GM18520 (cell line): ENCODE measurements around the gene SAMD3.
A peak's percentile ranks its signal among the peaks of the same experiment; 100 is the strongest.
"Not testable (repeated sequence)": the region's sequence is repeated elsewhere in the genome, so short reads cannot be mapped to it uniquely, and the experiment has no call there.

Experiments used
- ATAC-seq: cut with Tn5 transposase; IDR thresholded peaks from one replicate; pipeline ENCODE4 v1.9.1; 2021; ENCODE audit not compliant: unreplicated experiment

SAMD3 gene

DNA sequence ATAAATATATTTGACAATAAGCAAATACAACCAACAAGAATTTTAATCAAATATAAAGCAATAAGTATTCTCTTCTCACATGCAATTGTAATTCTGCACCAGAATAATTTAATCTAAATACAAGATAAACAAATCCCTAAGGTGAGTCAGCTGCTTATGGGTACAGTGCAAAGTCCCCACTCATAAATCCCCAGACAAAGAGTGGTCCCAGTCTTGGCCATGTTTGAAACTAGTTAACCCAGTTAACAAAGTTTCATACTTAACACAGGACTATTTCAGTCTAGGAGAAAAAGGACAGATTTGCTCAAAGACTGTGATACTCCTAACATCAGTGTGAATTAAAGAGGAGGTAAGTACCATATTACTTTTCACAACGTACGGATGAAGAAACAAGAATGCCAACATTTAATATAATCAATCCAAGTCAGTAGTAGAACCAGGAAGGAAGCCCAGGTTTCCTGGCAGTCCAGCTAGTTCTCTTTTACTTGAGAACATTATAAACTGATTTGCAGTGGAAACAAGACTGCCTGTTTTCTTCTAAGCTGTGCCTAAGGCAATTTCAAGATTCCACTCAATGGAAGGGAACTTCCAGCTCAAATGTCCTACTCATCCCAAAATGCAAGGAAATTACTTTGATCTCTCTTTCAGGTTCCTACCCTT is 10.4 kb downstream of the SAMD3 start:
- ATAC-seq = no peak

DNA sequence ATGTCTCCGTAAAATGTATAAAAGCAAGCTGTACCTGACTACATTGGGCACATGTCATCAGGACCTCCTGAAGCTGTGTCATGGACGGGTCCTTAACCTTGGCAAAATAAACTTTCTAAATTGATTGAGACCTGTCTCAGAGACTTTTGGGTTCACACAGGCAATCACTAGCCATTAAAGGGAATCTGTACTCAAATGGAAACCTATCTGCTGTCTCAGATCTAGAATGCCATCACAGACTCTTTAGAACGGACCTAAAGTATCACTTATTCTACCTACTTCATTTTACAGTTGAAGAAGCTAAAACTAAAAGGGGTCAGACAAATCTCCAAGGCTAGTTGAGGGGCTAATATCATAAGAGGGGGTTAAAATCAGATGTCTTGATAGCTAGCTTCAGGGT is 11.1 kb downstream of the SAMD3 start:
- no peak for ATAC-seq

DNA sequence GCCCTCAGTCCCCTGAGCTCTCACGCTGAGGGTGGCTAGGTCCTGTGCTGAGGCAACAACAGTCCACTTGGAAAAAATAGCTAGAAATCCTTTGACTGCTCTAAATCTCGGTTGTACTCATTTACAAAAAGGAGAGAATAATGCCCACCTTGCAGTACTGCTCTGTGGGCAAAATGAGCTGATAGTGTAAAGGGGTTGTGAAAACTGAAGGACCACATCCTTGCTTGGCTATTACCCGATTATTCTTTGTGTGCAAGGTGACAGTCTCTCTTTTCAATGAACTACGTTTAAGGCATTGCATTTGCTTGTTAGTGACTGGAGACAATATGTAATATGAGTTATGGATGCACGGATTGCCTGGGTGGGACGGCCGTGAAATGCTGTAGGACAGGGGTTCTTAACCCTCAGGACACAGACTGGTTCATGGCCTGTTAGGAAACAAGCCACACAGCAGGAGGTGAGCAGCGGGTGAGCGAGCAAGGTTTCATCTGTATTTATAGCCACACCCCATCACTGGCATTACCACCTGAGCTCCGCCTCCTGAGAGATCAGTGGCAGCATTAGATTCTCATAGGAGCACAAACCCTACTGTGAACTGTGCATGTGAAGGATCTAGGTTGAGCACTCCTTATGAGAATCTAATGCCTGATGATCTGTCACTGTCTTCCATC is 14.6 kb downstream of the SAMD3 start:
- no peak for ATAC-seq

DNA sequence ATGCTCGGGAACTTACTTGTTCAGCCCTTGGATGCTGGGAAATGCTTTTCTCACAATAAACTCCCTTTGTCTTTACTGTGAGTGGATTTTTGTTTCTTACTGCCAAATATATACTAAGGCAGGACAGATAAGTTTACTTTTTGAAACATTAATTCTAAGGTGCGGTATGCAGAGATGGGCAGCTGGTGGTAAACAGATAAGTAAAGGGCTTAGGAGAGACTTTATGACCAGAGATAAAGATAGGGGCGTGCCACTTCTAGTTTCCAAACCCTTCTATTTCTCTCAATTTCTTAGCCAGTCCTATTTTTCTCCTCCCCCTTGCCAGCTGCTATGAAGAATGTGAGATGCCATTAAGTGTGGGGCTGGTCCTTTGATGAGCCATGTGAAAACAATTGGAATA is 16.3 kb downstream of the SAMD3 start:
- ATAC-seq = no peak

DNA sequence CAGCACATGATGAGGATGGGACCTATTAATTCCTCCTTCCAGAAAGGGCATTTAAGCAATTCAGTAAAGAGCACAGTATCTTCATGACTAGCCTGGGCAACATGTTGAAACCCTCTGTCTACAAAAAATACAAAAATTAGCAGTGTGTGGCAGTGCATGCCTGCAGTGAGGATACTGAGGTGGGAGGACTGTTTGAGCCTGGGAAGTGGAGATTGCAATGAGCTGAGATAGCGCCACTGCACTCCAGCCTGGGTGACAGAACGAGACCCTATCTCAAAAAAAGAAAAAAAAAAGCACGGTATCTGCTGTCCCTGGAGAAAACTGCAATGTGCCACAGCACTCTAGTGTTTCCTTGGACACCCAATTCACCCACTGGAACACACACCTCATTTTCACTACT is 18.4 kb downstream of the SAMD3 start:
- ATAC-seq = no peak

DNA sequence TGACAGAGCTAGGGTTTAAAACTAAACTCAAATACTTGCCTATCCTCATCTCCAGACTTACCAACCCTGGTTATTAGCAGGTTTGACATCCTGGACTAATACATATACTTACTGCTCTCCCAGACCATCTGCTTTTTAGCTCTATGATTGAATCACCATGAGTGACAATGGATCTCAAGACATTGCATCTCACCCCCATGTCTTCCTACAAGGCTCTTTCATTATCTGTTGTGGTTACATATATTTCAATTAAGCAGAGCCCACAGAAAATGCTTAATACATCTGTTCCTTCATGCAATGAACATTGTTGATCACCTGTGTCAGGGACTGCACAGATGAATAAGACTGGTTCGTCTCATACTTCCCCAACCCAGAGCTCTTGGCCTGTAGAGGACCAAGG is 19.4 kb downstream of the SAMD3 start:
- no peak for ATAC-seq

DNA sequence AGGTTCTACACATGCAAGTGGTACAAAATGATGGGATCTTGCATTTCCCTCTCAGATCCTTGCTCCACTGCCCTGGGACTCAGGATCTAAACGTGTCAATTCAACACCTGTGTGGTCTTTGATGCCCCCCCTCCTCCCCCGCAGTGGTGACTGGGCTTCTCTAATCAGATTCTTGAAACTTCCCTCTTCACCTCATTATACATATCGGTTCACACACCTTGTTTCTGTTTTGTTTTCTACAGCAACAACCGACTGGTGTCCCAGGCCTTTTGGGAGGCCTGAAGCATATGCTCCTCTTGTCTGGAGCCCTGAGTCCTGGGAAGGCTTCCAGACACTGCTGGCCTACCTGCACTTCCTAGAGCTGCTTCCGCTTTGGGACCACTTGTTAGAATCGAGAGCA is 20.0 kb downstream of the SAMD3 start:
- peak; percentile 80 for ATAC-seq

DNA sequence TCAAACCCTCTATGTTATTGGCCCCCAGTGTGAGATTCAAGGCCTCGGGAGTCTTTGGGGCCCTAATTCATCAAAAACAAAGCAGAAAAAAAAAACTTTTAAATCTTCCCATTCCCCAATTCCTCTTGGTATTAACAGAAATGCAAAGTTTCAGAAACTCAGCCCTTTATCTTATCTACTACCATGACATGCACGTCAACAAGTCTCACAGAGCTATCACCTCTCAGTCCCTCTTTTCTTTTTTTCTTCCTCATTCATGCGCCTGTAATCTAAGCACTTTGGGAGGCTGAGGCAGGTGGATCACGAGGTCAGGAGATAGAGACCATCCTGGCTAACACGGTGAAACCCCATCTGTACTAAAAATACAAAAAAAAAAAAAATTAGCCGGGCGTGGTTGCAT is 22.7 kb downstream of the SAMD3 start:
- ATAC-seq = no peak

DNA sequence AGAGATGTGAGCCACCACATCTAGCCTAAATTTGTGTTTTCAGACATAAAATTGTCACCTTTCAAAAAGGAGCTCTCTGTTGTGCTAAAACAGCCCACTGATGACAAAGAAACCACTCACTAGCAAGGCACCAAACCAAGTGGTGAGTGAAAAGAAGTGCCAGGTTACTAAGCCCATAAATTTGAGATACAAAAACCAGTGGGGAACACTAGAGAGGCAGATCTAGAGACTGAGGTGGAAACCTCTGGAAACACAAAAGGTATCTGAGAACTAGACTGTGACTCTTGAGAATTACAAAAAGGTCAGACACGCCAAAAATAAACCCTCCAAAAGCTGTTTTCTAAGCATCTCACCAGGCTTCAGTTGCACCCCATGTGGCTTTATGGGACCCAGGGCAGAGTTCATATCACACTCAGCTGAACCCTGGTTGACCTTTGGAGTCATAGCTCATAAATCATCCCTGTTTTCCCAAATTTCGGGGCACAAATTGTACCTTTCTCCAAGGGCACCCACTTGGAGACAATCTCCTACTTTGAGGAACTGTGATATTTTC is 24.2 kb downstream of the SAMD3 start:
- no peak for ATAC-seq

DNA sequence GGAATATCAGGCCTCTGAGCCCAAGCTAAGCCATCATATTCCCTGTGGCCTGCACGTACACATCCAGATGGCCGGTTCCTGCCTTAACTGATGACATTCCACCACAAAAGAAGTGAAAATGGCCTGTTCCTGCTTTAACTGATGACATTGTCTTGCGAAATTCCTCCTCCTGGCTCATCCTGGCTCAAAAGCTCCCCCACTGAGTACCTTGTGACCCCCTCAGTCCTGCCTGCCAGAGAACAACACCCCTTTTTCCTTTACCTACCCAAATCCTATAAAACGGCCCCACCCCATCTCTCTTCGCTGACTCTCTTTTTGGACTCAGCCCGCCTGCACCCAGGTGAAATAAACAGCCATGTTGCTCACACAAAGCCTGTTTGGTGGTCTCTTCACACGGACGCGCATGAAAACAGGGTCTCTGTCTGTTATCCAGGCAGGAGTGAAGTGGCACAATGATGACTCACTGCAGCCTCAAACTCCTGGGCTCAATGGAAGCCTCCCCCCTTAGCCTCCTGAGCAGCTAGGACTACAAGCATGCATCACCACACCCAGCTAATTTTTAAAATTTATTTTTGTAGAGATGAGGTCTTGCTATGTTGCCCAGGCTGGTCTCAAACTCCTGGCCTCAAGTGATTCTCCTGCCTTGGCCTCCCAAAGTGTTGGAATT is 24.8 kb downstream of the SAMD3 start:
- ATAC-seq = not testable (repeated sequence)

DNA sequence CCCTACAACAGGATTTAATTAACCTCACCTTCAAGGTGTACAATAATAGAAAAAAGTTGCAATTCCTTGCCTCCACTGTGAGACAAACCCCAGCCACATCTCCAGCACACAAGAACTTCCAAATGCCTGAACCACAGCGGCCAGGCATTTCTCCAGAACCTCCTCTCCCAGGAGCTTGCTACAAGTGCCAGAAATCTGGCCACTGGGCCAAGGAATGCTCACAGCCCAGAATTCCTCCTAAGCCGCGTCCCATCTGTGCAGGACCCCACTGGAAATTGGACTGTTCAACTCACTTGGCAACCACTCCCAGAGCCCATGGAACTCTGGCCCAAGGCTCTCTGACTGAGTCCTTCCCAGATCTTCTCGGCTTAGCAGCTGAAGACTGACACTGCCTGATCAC is 28.3 kb downstream of the SAMD3 start:
- not testable (repeated sequence) for ATAC-seq

DNA sequence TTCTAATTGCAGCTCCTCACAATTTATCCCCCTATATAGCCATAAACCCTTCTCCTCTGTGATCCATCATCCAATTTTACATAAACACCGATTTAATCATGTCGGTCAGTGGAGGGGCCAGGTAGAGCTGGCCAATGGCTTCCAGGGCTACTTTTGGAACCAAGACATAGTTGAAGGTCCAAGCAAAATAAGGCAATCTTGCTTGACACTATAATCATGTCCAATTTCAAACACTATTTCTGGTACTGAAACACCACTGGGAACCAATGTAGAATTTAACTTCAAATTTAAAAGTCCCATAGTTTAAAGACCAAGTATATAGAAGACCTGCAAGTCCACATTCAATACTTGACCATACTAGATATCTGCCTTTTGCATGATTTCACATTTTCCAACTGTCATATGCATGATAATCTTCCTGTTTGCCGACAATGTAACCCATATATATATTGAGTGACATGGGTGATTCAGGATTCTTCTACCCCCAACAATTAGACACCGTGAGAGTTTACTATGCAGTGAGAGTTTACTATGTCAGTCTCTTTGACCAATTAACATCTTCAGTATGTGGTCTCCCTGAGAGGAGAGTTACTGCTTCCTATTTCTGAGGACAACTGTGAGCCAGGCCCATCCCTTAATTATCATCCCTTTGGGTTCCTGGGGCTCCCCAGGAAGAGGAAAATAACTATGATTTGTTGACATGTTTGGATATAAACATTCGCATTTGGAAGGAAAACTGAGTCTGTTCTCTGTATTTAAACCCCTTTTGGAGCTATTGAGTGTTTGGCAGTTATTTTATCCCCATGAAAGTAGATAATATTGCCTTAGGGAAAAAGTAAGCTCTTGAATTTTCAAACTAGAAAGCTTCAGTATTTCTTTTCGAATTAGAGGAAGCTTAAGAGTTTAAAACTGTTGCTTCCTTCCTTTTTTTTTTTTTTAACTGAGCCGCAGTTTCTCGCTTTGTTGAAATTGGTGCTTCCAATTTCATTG is 31.8 kb downstream of the SAMD3 start:
- no peak for ATAC-seq

DNA sequence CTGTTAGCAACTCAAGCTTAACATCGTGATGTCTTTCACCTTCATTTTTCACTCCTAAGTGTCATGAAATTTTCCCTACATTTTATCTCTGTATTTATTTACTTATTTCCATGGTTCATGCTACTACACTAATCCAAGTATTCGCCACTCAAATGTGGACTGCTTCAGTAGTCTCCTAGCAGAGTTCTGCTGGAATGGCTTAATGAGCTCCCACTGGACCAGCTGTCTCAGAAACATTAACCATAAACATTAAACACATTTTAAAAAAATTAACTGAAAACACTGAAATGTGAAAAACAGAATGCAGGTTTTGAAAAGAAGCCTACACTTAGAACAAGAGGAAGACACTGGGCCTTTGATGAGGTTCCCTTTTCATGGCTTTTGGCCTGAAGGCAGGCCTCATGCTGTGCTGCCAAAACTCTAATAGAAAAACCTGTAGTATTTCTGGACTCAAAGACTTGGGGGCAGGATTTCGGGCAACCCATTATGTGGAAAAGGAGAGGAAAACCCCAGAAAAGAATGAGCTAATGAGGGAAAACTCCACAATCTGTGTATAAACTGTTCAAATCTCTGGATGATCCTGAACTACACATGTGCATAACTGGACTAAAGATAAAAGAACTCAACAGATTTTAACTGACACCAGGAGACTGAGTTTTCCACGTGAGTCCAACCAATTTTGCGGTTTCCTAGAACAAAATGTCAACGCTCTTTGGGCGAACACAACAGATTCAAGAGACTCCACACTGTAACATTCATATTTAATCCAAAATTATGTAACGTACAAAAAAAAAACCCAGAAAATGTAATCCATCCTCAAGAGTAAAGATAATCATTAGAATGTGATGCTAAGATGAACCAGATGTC is 33.0 kb downstream of the SAMD3 start:
- no peak for ATAC-seq

DNA sequence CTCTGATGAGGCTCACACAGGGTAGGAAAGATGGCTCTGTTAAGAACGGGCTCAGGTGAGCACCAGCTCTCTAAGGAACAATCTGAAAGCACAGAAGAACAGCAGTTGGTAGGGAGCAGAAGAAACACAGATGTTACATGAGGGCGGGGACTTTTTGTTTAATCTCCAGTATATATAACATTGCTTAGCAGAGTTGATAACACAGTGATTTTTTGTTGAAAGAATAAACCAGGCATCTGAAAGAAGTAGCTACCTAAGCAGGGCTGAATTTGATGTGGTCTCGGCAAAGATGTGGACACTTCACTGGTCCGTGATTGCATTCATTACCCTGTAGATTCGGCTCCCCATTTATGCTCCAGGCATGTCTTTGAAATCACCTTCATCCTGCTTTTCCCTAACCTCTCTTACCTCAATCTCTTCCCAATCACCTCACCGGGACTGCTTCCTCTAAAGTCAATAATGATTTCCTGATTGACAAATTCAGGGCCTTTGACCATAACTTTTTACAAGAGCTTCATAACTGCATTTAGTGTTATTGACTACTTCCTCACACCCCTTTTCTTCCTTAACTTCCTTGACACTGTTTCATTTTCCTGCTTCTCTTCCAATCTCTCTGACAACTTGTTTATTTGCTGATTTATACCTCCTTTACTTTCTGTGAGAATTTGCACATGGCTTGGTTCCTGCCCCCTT is 34.4 kb downstream of the SAMD3 start:
- ATAC-seq = no peak

DNA sequence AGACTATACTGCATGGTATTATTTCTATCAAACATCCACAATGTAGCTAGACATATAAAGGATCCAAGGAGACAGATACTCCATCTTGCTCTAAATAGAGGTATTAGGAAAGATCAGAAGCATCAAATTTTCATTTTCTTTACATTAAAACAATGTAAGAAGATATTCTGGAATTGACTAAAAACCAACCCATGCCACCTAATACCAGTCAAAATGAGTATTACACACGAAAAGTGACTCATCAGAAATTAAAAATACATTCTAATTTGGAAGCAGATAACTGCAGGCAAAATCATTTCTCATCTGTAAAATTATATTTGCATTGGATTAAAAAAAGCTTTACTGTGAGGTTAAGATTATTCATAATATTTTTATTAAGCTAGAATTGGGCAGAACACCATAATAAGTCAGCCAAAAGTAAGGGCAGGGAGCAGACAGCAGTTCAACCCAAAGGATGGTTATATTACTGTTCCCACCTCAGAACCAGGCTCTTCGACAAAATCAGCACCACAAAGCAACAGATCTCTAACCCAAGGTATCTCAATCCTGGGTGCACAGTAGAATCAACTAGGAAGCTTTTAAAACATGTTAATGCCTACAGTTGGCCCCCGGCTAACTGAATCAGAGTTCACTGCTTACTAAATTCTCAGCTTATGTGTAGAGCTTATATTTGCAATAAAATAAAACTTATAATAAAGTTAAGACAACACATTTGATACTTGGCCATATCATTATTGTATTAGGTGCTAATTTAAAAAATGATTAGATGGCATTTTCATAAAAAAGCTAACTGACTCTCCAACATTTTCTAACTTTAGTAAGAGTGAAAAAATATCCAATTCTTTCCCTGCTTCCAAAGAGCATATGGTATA is 35.2 kb downstream of the SAMD3 start:
- ATAC-seq = no peak

DNA sequence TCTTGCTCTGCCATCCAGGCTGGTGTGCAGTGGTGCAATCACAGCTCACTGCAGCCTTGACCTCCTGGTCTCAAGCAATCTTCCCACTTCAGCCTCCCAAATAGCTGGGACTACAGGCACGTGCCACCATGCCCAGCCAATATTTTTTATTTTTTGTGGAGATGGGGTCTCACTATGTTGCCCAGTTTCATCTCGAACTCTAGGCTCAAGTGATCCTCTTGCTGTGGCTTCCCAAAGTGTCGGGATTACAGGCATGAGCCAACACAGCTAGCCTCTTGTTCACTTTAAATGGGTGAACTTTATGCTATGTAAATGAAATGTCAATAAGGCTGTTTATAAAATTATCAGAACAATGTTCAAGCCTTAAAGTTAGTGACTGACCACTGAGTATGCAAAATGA is 37.1 kb downstream of the SAMD3 start:
- no peak for ATAC-seq

DNA sequence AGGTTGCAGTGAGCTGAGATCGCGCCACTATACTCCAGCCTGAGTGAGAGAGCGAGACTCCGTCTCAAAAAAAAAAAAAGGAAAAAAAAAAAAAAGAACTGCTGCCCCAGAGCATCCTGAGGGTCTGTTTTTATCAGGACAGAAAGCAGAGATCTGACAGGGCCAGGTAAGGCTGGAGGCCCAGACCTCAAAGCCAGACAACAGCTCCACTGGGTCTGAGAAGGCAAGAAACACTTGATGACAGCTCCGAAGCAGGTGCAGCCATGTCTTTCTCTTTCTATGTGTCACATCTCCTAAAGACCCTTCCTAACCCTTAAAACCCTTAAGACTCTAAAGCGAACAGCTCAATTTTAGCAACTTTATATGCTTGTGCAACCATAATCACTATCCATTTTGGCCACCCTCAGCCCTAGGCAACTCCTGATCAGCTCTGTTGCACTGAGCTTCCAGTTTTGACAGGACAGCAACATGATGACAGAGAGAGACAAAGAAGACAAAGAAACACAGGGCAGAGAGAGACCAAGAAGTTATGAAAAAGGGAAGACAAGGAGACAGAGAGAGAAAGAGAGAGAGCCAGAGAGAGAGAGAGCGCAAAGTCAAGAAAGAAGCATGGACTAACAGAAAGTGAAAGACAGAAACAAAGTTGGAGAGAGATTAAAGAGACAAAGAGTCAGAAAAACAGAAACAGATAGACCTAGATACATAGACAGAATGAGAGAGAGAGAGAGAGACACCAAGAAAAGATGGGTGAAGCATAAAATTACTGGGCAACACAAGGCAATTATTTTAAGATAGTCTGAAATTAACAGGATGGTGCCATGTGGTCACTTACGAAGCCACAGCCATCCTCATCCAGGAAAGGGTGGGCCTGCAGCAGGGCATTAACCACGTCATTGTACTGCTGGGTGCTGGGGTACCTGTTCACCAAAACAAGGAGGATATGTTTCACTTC is 39.2 kb downstream of the SAMD3 start:
- no peak for ATAC-seq
